HG02623 (cell line): ENCODE data around the gene GLI3.

Source experiments
- ATAC-seq: cut with Tn5 transposase; IDR thresholded peaks from one replicate; pipeline ENCODE4 v1.9.1; 2021; ENCODE audit warnings: moderate library complexity; ENCODE audit not compliant: unreplicated experiment

Gene GLI3

GRCh38 chr7:42011846-42012245 lies 225.2 kb downstream of the GLI3 start:
- ATAC-seq = no peak

- ATAC-seq = no peak
Measured at GRCh38 chr7:42010751-42011150, 226.3 kb downstream of the GLI3 start.

- ATAC-seq = no peak
Measured at GRCh38 chr7:42006801-42007513, 230.1 kb downstream of the GLI3 start.

- ATAC-seq = no peak
Measured at GRCh38 chr7:42002654-42003053, 234.4 kb downstream of the GLI3 start.

GRCh38 chr7:41999736-42000283 lies 237.2 kb downstream of the GLI3 start:
- no peak for ATAC-seq

GRCh38 chr7:41998041-41998440 lies 239.0 kb downstream of the GLI3 start:
- no peak for ATAC-seq

- no peak for ATAC-seq
Measured at GRCh38 chr7:41997151-41997550, 239.9 kb downstream of the GLI3 start.

GRCh38 chr7:41996381-41997035 lies 240.5 kb downstream of the GLI3 start:
- no peak for ATAC-seq

GRCh38 chr7:41995632-41996271 lies 241.3 kb downstream of the GLI3 start:
- no peak for ATAC-seq

- no peak for ATAC-seq
Measured at GRCh38 chr7:41994746-41995110, 242.3 kb downstream of the GLI3 start.

GRCh38 chr7:41994036-41994745 lies 242.8 kb downstream of the GLI3 start:
- ATAC-seq = no peak

GRCh38 chr7:41992881-41993867 lies 243.8 kb downstream of the GLI3 start:
- no peak for ATAC-seq

GRCh38 chr7:41984888-41985287 lies 252.1 kb downstream of the GLI3 start:
- no peak for ATAC-seq

GRCh38 chr7:41981046-41982040 lies 255.7 kb downstream of the GLI3 start:
- ATAC-seq = no peak

GRCh38 chr7:41979834-41980307 lies 257.1 kb downstream of the GLI3 start:
- no peak for ATAC-seq

GRCh38 chr7:41978858-41979257 lies 258.2 kb downstream of the GLI3 start:
- ATAC-seq = no peak

- ATAC-seq = no peak
Measured at GRCh38 chr7:41977661-41978060, 259.3 kb downstream of the GLI3 start.

- no peak for ATAC-seq
Measured at GRCh38 chr7:41977151-41977651, 259.8 kb downstream of the GLI3 start.

GRCh38 chr7:41976411-41976810 lies 260.6 kb downstream of the GLI3 start:
- ATAC-seq = no peak
